ENCODE measurements around the gene TDRD12.

- no peak for TF ChIP-seq POLR2AphosphoS5 (IDR thresholded peaks at IDR 0.05)
- no peak for TF ChIP-seq CTCF (IDR thresholded peaks at IDR 0.05)
These were observed 144.3 kb downstream of the TDRD12 start for GRCh38 chr19:32863841-32864240.
